ENCODE results near the gene ZFR2.

Gene ZFR2

GRCh38 chr19:3782330-3782729 is 86.5 kb downstream of the ZFR2 start:
- Histone ChIP-seq H3K27me3 (ENCODE audit: control insufficient read depth, insufficient read depth, low read length) (peaks cover 18% of the 10 kb centered on the region), H3K9me3 (replicated peaks; ENCODE audit: low read length) (peaks cover 15% of the 10 kb centered on the region), H3K4me3 (ENCODE audit: low read length) (no peak overlapping the region), H3K4me1 (ENCODE audit: control insufficient read depth, insufficient read depth, low read length) (no peaks in the 10 kb centered on the region), H3K36me3 (ENCODE audit: insufficient read depth, low read length) (no peaks in the 10 kb centered on the region), H3K9ac (ENCODE audit: low read depth, low read length) (no peak overlapping the region), H3K4me2 (ENCODE audit: low read length) (no peak overlapping the region)

- no peaks in the 10 kb centered on the region for H3K36me3 ChIP-seq (ENCODE audit: insufficient read depth, low read length)
These were observed 87.2 kb downstream of the ZFR2 start for GRCh38 chr19:3781603-3782002.

GRCh38 chr19:3780786-3781304 is 88.0 kb downstream of the ZFR2 start:
- no peaks in the 10 kb centered on the region for H3K4me1 ChIP-seq (ENCODE audit: control insufficient read depth, insufficient read depth, low read length)
- H3K27me3 ChIP-seq (ENCODE audit: control insufficient read depth, insufficient read depth, low read length) = peaks cover 13% of the 10 kb centered on the region
- no peak overlapping the region for H3K4me3 ChIP-seq (ENCODE audit: low read length)
- no peak overlapping the region for H3K4me2 ChIP-seq (ENCODE audit: low read length)
- no peaks in the 10 kb centered on the region for H3K36me3 ChIP-seq (ENCODE audit: insufficient read depth, low read length)
- no peak overlapping the region for H3K9ac ChIP-seq (ENCODE audit: low read depth, low read length)
- peaks cover 15% of the 10 kb centered on the region for H3K9me3 ChIP-seq (replicated peaks; ENCODE audit: low read length)

More at GRCh38 chr19:3781603-3782002, 87.2 kb downstream of the ZFR2 start:
- peaks cover 15% of the 10 kb centered on the region for H3K9me3 ChIP-seq (replicated peaks; ENCODE audit: low read length)
- H3K9ac ChIP-seq (ENCODE audit: low read depth, low read length) = no peak overlapping the region
- no peaks in the 10 kb centered on the region for H3K4me1 ChIP-seq (ENCODE audit: control insufficient read depth, insufficient read depth, low read length)
- H3K4me2 ChIP-seq (ENCODE audit: low read length) = no peak overlapping the region
- peaks cover 15% of the 10 kb centered on the region for H3K27me3 ChIP-seq (ENCODE audit: control insufficient read depth, insufficient read depth, low read length)
- no peak overlapping the region for H3K4me3 ChIP-seq (ENCODE audit: low read length)

- no peaks in the 10 kb centered on the region for H3K36me3 ChIP-seq (ENCODE audit: insufficient read depth, low read length)
These were observed 89.7 kb downstream of the ZFR2 start for GRCh38 chr19:3778899-3779723.

GRCh38 chr19:3778104-3778867 is 90.6 kb downstream of the ZFR2 start:
- Histone ChIP-seq H3K4me1 (ENCODE audit: control insufficient read depth, insufficient read depth, low read length) (no peaks in the 10 kb centered on the region), H3K27me3 (ENCODE audit: control insufficient read depth, insufficient read depth, low read length) (peaks cover 11% of the 10 kb centered on the region), H3K9ac (ENCODE audit: low read depth, low read length) (no peak overlapping the region), H3K9me3 (replicated peaks; ENCODE audit: low read length) (peaks cover 15% of the 10 kb centered on the region), H3K4me3 (ENCODE audit: low read length) (no peak overlapping the region), H3K36me3 (ENCODE audit: insufficient read depth, low read length) (no peaks in the 10 kb centered on the region), H3K4me2 (ENCODE audit: low read length) (no peak overlapping the region)

More at GRCh38 chr19:3778899-3779723, 89.7 kb downstream of the ZFR2 start:
- Histone ChIP-seq H3K9ac (ENCODE audit: low read depth, low read length) (no peak overlapping the region), H3K9me3 (replicated peaks; ENCODE audit: low read length) (peaks cover 15% of the 10 kb centered on the region), H3K4me1 (ENCODE audit: control insufficient read depth, insufficient read depth, low read length) (no peaks in the 10 kb centered on the region), H3K27me3 (ENCODE audit: control insufficient read depth, insufficient read depth, low read length) (peaks cover 6% of the 10 kb centered on the region), H3K4me3 (ENCODE audit: low read length) (no peak overlapping the region), H3K4me2 (ENCODE audit: low read length) (no peak overlapping the region)

GRCh38 chr19:3776479-3777040 is 92.3 kb downstream of the ZFR2 start:
- Histone ChIP-seq H3K9ac (ENCODE audit: low read depth, low read length) (no peak overlapping the region), H3K4me1 (ENCODE audit: control insufficient read depth, insufficient read depth, low read length) (no peaks in the 10 kb centered on the region), H3K27me3 (ENCODE audit: control insufficient read depth, insufficient read depth, low read length) (peaks cover 11% of the 10 kb centered on the region), H3K4me3 (ENCODE audit: low read length) (no peak overlapping the region), H3K9me3 (replicated peaks; ENCODE audit: low read length) (peaks cover 5% of the 10 kb centered on the region), H3K36me3 (ENCODE audit: insufficient read depth, low read length) (no peaks in the 10 kb centered on the region), H3K4me2 (ENCODE audit: low read length) (no peak overlapping the region)

- no peaks in the 10 kb centered on the region for H3K9me3 ChIP-seq (replicated peaks; ENCODE audit: low read length)
- no peak overlapping the region for H3K4me2 ChIP-seq (ENCODE audit: low read length)
These were observed 93.0 kb downstream of the ZFR2 start for GRCh38 chr19:3775831-3776230.

GRCh38 chr19:3775374-3775711 is 93.5 kb downstream of the ZFR2 start:
- no peak overlapping the region for H3K4me3 ChIP-seq (ENCODE audit: low read length)
- peaks cover 11% of the 10 kb centered on the region for H3K27me3 ChIP-seq (ENCODE audit: control insufficient read depth, insufficient read depth, low read length)
- H3K4me1 ChIP-seq (ENCODE audit: control insufficient read depth, insufficient read depth, low read length) = no peaks in the 10 kb centered on the region
- H3K9ac ChIP-seq (ENCODE audit: low read depth, low read length) = no peak overlapping the region
- no peaks in the 10 kb centered on the region for H3K9me3 ChIP-seq (replicated peaks; ENCODE audit: low read length)
- H3K36me3 ChIP-seq (ENCODE audit: insufficient read depth, low read length) = no peaks in the 10 kb centered on the region
- H3K4me2 ChIP-seq (ENCODE audit: low read length) = no peak overlapping the region

More at GRCh38 chr19:3775831-3776230, 93.0 kb downstream of the ZFR2 start:
- Histone ChIP-seq H3K4me1 (ENCODE audit: control insufficient read depth, insufficient read depth, low read length) (no peaks in the 10 kb centered on the region), H3K9ac (ENCODE audit: low read depth, low read length) (no peak overlapping the region), H3K27me3 (ENCODE audit: control insufficient read depth, insufficient read depth, low read length) (peaks cover 11% of the 10 kb centered on the region), H3K36me3 (ENCODE audit: insufficient read depth, low read length) (no peaks in the 10 kb centered on the region), H3K4me3 (ENCODE audit: low read length) (no peak overlapping the region)

- Histone ChIP-seq H3K4me2 (ENCODE audit: low read length) (no peak overlapping the region), H3K4me3 (ENCODE audit: low read length) (no peak overlapping the region), H3K4me1 (ENCODE audit: control insufficient read depth, insufficient read depth, low read length) (no peaks in the 10 kb centered on the region), H3K36me3 (ENCODE audit: insufficient read depth, low read length) (no peaks in the 10 kb centered on the region), H3K27me3 (ENCODE audit: control insufficient read depth, insufficient read depth, low read length) (peaks cover 11% of the 10 kb centered on the region), H3K9ac (ENCODE audit: low read depth, low read length) (no peak overlapping the region), H3K9me3 (replicated peaks; ENCODE audit: low read length) (no peaks in the 10 kb centered on the region)
These were observed 94.0 kb downstream of the ZFR2 start for GRCh38 chr19:3774621-3775373.

GRCh38 chr19:3773814-3774515 is 94.9 kb downstream of the ZFR2 start:
- Histone ChIP-seq H3K9ac (ENCODE audit: low read depth, low read length) (no peak overlapping the region), H3K27me3 (ENCODE audit: control insufficient read depth, insufficient read depth, low read length) (peaks cover 11% of the 10 kb centered on the region), H3K4me2 (ENCODE audit: low read length) (no peak overlapping the region), H3K36me3 (ENCODE audit: insufficient read depth, low read length) (no peaks in the 10 kb centered on the region), H3K4me3 (ENCODE audit: low read length) (no peak overlapping the region), H3K4me1 (ENCODE audit: control insufficient read depth, insufficient read depth, low read length) (no peaks in the 10 kb centered on the region), H3K9me3 (replicated peaks; ENCODE audit: low read length) (no peaks in the 10 kb centered on the region)
